Fibroblast of skin of abdomen (primary cell): ENCODE results near the gene SCD5.

ENCODE experiments used
- DNase-seq: peaks from one replicate; pipeline ENCODE4 v3.0.0-alpha.2; 2013

Gene SCD5

GRCh38 chr4:82687531-82687930, 111.1 kb downstream of the SCD5 start:
- no peak for DNase-seq

GRCh38 chr4:82681754-82682153, 116.8 kb downstream of the SCD5 start:
- no peak for DNase-seq

GRCh38 chr4:82680834-82681233, 117.8 kb downstream of the SCD5 start:
- no peak for DNase-seq

GRCh38 chr4:82679531-82679930, 119.1 kb downstream of the SCD5 start:
- no peak for DNase-seq

- no peak for DNase-seq
These were observed 120.5 kb downstream of the SCD5 start for GRCh38 chr4:82678051-82678450.

GRCh38 chr4:82677327-82677726, 121.3 kb downstream of the SCD5 start:
- DNase-seq: no peak

- peak; percentile 36 for DNase-seq
These were observed 130.7 kb downstream of the SCD5 start for GRCh38 chr4:82667761-82668480.

GRCh38 chr4:82666970-82667665, 131.5 kb downstream of the SCD5 start:
- no peak for DNase-seq

GRCh38 chr4:82661181-82661992, 137.2 kb downstream of the SCD5 start:
- no peak for DNase-seq

GRCh38 chr4:82652062-82652461, 146.5 kb downstream of the SCD5 start:
- DNase-seq: peak; percentile 13

- no peak for DNase-seq
These were observed 147.7 kb downstream of the SCD5 start for GRCh38 chr4:82650868-82651267.

- DNase-seq: peak; percentile 18
These were observed 150.2 kb downstream of the SCD5 start for GRCh38 chr4:82648356-82648755.

- no peak for DNase-seq
These were observed 152.5 kb downstream of the SCD5 start for GRCh38 chr4:82645936-82646565.

- no peak for DNase-seq
These were observed 153.9 kb downstream of the SCD5 start for GRCh38 chr4:82644734-82645126.

- peak; percentile 94 for DNase-seq
These were observed 154.4 kb downstream of the SCD5 start for GRCh38 chr4:82643994-82644733.

- no peak for DNase-seq
These were observed 156.3 kb downstream of the SCD5 start for GRCh38 chr4:82642331-82642730.

- DNase-seq: no peak
These were observed 158.1 kb downstream of the SCD5 start for GRCh38 chr4:82640540-82640939.

- no peak for DNase-seq
These were observed 158.6 kb downstream of the SCD5 start for GRCh38 chr4:82639971-82640370.

- DNase-seq: no peak
These were observed 160.1 kb downstream of the SCD5 start for GRCh38 chr4:82638479-82638878.

GRCh38 chr4:82630079-82630478, 168.5 kb downstream of the SCD5 start:
- no peak for DNase-seq

GRCh38 chr4:82629238-82630000, 169.2 kb downstream of the SCD5 start:
- peak; percentile 13 for DNase-seq
